ENCODE results near the gene IL25. TPM values are rescaled to one million over a fixed set of nuclear protein-coding genes. Genes with fewer than 3 reads are reported as not detected.

The IL25 gene
- total RNA-seq, 4 donors from 2014 or later = 0.68 to 1.2 TPM; not detected in 2

GRCh38 chr14:23401291-23401690 lies 28.7 kb downstream of the IL25 start:
- WGBS = 79% methylated on average over 4 of the region's 4 CpGs
- Histone ChIP-seq H3K4me3 (no peak overlapping the region), H3K27ac (no peak overlapping the region), H3K36me3 (no peaks in the 10 kb centered on the region), H3K27me3 (peaks cover 37% of the 10 kb centered on the region), H3K4me1 (no peaks in the 10 kb centered on the region), H3K9me3 (no peaks in the 10 kb centered on the region)
- TF ChIP-seq EP300 (IDR thresholded peaks at IDR 0.05) = no peak
- DNase-seq (ENCODE audit: low spot score in 2 of 2) = no peak

DNA sequence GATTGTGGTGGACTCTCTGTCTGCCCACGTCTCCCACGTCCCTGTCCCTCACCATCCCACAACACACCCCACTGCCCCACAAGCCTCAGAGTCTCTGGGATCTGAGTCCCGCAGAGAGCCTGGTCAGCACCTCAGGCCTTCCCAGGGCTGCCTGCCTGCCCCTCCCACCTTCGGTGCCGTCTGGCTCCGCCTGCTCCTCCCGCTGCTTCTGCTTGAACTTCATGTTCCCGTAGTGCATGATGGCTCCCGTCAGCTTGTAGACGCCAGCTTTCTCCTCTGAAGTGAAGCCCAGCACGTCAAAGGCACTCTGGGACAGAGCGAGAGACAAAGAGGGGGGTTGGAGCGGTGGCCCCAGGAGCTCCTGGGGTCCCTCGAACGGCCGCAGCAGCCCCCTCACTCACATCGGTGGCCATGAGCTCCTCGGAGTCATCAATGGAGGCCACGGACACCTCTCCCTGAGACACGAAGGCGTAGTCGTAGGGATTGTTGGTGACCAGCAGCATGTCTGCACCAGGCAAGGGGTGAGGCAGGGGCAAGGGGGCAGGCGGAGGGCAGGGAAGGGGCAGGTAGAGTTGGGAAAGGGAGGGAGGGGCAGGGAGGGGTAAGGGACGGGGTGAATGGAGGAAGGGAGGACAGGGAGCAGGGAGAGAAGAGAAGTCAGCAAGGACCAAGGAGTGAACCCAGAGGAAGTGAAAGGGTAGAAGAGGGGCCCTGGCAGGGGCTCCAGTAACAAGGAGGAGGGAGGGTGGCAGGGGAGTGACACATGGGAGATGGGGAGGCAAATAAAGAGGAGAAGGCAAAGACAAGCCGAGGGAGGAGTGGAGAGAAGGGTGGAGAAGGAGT lies 29.9 kb downstream of the IL25 start:
- Histone ChIP-seq H3K9me3 (no peaks in the 10 kb centered on the region), H3K27ac (no peak overlapping the region), H3K4me1 (no peaks in the 10 kb centered on the region), H3K27me3 (peaks cover 41% of the 10 kb centered on the region), H3K36me3 (no peaks in the 10 kb centered on the region), H3K4me3 (no peak overlapping the region)
- no peak for DNase-seq (ENCODE audit: low spot score in 2 of 2)
- 72% methylated on average over 25 of the region's 25 CpGs for WGBS
- no peak for TF ChIP-seq EP300 (IDR thresholded peaks at IDR 0.05)
- TF ChIP-seq POLR2AphosphoS5 (IDR thresholded peaks at IDR 0.05) = no peak
- TF ChIP-seq POLR2A (IDR thresholded peaks at IDR 0.05) = no peak
- no peak for TF ChIP-seq CTCF (IDR thresholded peaks at IDR 0.05)

GRCh38 chr14:23403139-23403438 lies 30.5 kb downstream of the IL25 start:
- H3K9me3 ChIP-seq = no peaks in the 10 kb centered on the region
- H3K36me3 ChIP-seq = no peaks in the 10 kb centered on the region
- H3K4me1 ChIP-seq = no peaks in the 10 kb centered on the region
- H3K27me3 ChIP-seq = peaks cover 44% of the 10 kb centered on the region
- H3K27ac ChIP-seq = no peak overlapping the region
- no peak overlapping the region for H3K4me3 ChIP-seq
- no peak for DNase-seq (ENCODE audit: low spot score in 2 of 2)
- 56% methylated on average over 7 of the region's 7 CpGs for WGBS
- TF ChIP-seq EP300 (IDR thresholded peaks at IDR 0.05) = no peak
- no peak for TF ChIP-seq CTCF (IDR thresholded peaks at IDR 0.05)
- TF ChIP-seq POLR2AphosphoS5 (IDR thresholded peaks at IDR 0.05) = no peak
- no peak for TF ChIP-seq POLR2A (IDR thresholded peaks at IDR 0.05)

DNA sequence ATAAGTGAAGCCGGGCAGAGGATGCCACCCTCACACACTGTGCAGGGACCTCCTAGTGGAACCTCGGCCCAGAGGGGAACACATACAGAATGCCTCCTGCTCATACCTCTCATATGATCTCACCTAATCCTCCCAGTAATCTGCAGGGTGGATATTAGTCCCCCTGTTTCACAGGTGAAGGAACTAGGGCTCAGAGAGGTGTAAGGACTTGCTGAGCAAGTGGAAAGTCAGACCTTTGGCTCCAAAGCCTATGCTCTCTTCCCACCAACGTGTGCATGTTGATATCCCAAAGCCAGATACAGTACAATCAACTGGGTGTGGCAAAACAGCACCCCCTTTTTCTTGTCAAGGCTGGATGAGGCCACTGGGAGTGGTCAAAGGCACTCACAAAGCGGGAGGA lies 31.3 kb downstream of the IL25 start:
- Histone ChIP-seq H3K27ac (no peak overlapping the region), H3K9me3 (no peaks in the 10 kb centered on the region), H3K4me3 (no peak overlapping the region), H3K4me1 (no peaks in the 10 kb centered on the region), H3K36me3 (no peaks in the 10 kb centered on the region), H3K27me3 (peaks cover 48% of the 10 kb centered on the region)
- 82% methylated on average over 4 of the region's 4 CpGs for WGBS
- no peak for TF ChIP-seq POLR2AphosphoS5 (IDR thresholded peaks at IDR 0.05)
- TF ChIP-seq EP300 (IDR thresholded peaks at IDR 0.05) = no peak
- no peak for TF ChIP-seq CTCF (IDR thresholded peaks at IDR 0.05)
- TF ChIP-seq POLR2A (IDR thresholded peaks at IDR 0.05) = no peak
- DNase-seq (ENCODE audit: low spot score in 2 of 2) = no peak

DNA sequence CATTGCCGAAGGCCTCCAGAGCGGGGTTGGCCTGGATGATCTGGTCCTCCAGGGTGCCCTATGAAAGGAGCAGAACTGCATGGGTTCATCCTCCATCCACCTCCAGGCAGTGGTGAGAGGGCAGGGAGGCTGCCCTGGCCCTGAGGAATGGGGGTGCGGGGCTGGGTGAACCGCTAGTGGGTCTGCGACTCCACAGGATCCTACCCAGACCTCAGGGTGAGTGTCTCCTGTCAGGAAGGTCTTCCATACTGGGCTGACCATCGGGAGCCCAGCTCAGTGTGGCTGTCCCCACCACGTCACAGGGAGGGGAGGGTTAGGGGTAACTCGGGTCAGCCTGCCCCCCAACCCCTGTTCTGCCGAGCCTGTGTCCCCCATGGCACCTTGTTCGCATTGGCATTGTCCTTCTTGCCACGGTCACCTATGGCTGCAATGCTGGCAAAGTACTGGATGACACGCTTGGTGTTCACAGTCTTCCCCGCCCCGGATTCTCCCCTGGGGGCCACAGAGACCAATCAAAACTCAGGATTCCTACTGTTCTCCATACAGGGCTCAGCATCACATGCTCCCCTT lies 31.8 kb downstream of the IL25 start:
- peaks cover 51% of the 10 kb centered on the region for H3K27me3 ChIP-seq
- DNase-seq (ENCODE audit: low spot score in 2 of 2) = no peak
- H3K9me3 ChIP-seq = no peaks in the 10 kb centered on the region
- no peak for TF ChIP-seq POLR2AphosphoS5 (IDR thresholded peaks at IDR 0.05)
- TF ChIP-seq EP300 (IDR thresholded peaks at IDR 0.05) = no peak
- no peak for TF ChIP-seq CTCF (IDR thresholded peaks at IDR 0.05)
- TF ChIP-seq POLR2A (IDR thresholded peaks at IDR 0.05) = no peak
- H3K27ac ChIP-seq = no peak overlapping the region
- H3K4me1 ChIP-seq = no peaks in the 10 kb centered on the region
- no peaks in the 10 kb centered on the region for H3K36me3 ChIP-seq
- 88% methylated on average over 10 of the region's 14 CpGs for WGBS
- H3K4me3 ChIP-seq = no peak overlapping the region

All from suprapubic skin (tissue), 4 donors.